Measurements from ENCODE around the gene CEP63. TPM values are rescaled to one million over a fixed set of nuclear protein-coding genes. Genes with fewer than 3 reads are reported as not detected.

CEP63 gene
- total RNA-seq, 2 experiments from 2014 or later: 25.3 to 27.0 TPM

DNA sequence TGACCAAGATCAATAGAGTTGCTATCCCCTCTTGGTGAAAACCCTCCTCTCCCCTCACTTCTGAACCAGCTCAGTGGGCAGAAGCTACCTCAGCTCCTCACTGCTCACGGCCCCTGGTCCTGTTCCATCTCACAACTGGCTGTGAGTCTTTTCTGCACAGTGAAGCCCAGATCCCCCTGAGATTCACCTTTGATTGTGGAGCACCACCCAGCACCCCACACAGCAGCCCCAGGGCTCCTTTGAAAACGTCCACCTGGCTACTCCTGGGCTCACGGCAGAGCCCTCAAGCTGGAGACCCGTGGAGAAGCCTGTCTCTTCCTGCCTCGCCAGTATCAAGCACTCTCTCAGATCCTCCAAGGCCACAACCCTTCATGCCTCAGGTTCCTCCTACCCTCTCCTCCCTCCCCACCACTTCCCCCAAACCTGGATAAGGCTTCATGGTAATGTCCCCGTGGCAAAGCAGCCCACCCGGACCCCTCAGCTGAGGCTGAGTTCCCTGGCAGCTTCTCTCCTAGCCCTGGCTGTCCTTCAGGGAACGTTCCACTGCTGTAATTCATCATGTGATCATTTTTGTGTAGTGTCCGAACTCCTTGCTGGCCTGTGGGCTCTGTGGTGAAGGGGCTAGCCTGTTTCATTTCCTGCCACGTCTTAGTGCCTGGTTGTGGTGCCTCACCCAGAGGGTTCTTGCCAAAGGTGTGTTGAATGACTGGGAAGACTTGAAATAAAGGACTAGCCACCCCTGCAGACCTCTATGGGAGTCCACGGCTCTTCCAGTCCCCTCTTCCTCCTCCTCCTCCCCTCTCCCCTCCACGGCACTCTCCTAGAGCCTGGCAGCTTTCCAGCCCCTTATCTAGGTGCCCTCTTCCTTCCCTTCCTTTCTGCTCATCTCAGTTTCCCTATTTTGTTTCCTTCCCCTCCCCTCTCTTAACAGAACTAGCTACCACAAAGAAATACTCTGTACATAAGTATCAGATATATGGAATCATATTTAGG is 120.5 kb downstream of the CEP63 start:
- Mint-ChIP-seq H3K27me3 (no peaks in the 10 kb centered on the region), H3K4me1 (ENCODE audit: low read depth) (no peaks in the 10 kb centered on the region), H3K4me3 (no peak overlapping the region), H3K36me3 (ENCODE audit: low read depth) (no peaks in the 10 kb centered on the region), H3K9me3 (no peaks in the 10 kb centered on the region), H3K27ac (no peak overlapping the region)
- ATAC-seq (no peak), DNase-seq (no peak)
- CTCF ChIA-PET: no interaction called here
- TF ChIP-seq, protein P1, sequence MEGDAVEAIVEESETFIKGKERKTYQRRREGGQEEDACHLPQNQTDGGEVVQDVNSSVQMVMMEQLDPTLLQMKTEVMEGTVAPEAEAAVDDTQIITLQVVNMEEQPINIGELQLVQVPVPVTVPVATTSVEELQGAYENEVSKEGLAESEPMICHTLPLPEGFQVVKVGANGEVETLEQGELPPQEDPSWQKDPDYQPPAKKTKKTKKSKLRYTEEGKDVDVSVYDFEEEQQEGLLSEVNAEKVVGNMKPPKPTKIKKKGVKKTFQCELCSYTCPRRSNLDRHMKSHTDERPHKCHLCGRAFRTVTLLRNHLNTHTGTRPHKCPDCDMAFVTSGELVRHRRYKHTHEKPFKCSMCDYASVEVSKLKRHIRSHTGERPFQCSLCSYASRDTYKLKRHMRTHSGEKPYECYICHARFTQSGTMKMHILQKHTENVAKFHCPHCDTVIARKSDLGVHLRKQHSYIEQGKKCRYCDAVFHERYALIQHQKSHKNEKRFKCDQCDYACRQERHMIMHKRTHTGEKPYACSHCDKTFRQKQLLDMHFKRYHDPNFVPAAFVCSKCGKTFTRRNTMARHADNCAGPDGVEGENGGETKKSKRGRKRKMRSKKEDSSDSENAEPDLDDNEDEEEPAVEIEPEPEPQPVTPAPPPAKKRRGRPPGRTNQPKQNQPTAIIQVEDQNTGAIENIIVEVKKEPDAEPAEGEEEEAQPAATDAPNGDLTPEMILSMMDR (IDR thresholded peaks at IDR 0.05): no peak
- POLR2A ChIA-PET: no interaction called here
- intact Hi-C loops (cut with micrococcal nuclease): loop anchor here (10.0 kb wide), 1 partner anchor 1288 kb away; no protein-coding TSS in a partner anchor

- intact Hi-C loops (cut with micrococcal nuclease): loop anchor here (10.0 kb wide), 1 partner anchor 1287 kb away; no protein-coding TSS in a partner anchor
- Mint-ChIP-seq H3K27ac (no peak overlapping the region), H3K27me3 (no peaks in the 10 kb centered on the region), H3K36me3 (ENCODE audit: low read depth) (no peaks in the 10 kb centered on the region), H3K4me1 (ENCODE audit: low read depth) (no peaks in the 10 kb centered on the region), H3K4me3 (no peak overlapping the region), H3K9me3 (no peaks in the 10 kb centered on the region)
- ChIA-PET CTCF (no interaction called here), POLR2A (no interaction called here)
- DNase-seq (no peak), ATAC-seq (no peak)
- TF ChIP-seq, protein P1 (IDR thresholded peaks at IDR 0.05): no peak
Observed at GRCh38 chr3:134607054-134608022, 121.5 kb downstream of the CEP63 start.

GRCh38 chr3:134608023-134608770 is 122.3 kb downstream of the CEP63 start:
- H3K36me3 Mint-ChIP-seq (ENCODE audit: low read depth): no peaks in the 10 kb centered on the region
- intact Hi-C loops (cut with micrococcal nuclease): loop anchor here (10.0 kb wide), 1 partner anchor 1287 kb away; no protein-coding TSS in a partner anchor
- no peaks in the 10 kb centered on the region for H3K9me3 Mint-ChIP-seq
- no peaks in the 10 kb centered on the region for H3K27me3 Mint-ChIP-seq
- H3K4me1 Mint-ChIP-seq (ENCODE audit: low read depth): no peaks in the 10 kb centered on the region
- no peak overlapping the region for H3K4me3 Mint-ChIP-seq
- CTCF ChIA-PET: no interaction called here
- no peak overlapping the region for H3K27ac Mint-ChIP-seq
- ATAC-seq (no peak), DNase-seq (no peak)
- TF ChIP-seq, protein P1 (IDR thresholded peaks at IDR 0.05): no peak
- POLR2A ChIA-PET: no interaction called here

DNA sequence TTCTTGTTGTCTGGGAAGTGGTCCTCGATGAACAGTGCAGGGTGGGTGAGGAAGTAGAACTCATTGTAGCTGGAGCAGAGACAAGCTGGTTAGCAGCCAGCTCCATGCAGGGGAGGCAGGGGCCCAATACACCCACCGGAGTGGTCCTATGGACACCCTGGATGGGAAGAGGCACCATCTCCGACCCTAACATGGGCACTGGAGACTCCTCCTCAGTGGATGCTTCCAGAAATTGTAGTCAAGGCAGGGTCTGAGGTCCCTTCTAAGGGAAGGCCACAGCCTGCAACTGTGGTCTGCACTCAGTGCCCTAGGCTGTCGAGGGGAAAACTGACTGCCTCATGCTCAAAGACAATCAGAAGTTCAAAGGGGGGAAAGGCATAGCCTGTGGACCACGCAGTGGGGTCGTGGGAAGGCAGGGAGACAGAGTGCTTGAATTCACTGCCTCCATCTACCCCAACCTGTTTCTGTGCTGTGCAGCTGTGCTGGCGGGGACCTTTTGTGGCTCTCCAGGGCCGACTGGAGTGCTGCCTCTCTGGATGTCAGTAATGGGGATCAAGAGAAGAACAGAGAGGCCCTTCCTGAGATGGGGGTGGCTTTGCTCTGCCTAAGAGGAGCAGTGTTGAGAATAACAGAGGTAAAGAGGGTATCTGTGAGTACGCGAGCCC is 123.0 kb downstream of the CEP63 start:
- Mint-ChIP-seq H3K9me3 (no peaks in the 10 kb centered on the region), H3K4me3 (no peak overlapping the region), H3K27me3 (no peaks in the 10 kb centered on the region), H3K36me3 (ENCODE audit: low read depth) (no peaks in the 10 kb centered on the region), H3K4me1 (ENCODE audit: low read depth) (no peaks in the 10 kb centered on the region), H3K27ac (no peak overlapping the region)
- POLR2A ChIA-PET: no interaction called here
- no peak for DNase-seq
- TF ChIP-seq, protein P1 (IDR thresholded peaks at IDR 0.05): no peak
- CTCF ChIA-PET: no interaction called here
- intact Hi-C loops (cut with micrococcal nuclease): loop anchor here (10.0 kb wide), 1 partner anchor 1286 kb away; no protein-coding TSS in a partner anchor
- no peak for ATAC-seq

Data from activated CD8-positive, alpha-beta T cell treated with anti-CD3 and anti-CD28 coated beads for 36 hours (primary cell).